ENCODE results near the gene ITGA11. TPM values are rescaled to one million over a fixed set of nuclear protein-coding genes. Genes with fewer than 3 reads are reported as not detected.

Gene ITGA11
- total RNA-seq, 1 donor from 2014 or later: not detected

- no peaks in the 10 kb centered on the region for H3K36me3 Mint-ChIP-seq (ENCODE audit: insufficient read depth)
- no peak overlapping the region for H3K27ac Mint-ChIP-seq
- no peak for DNase-seq (ENCODE audit: low spot score, unreplicated experiment)
- H3K4me1 Mint-ChIP-seq (ENCODE audit: low read depth): no peaks in the 10 kb centered on the region
- peaks cover 9% of the 10 kb centered on the region for H3K27me3 Mint-ChIP-seq
- no peak overlapping the region for H3K4me3 Mint-ChIP-seq (ENCODE audit: low read depth)
- H3K9me3 Mint-ChIP-seq (ENCODE audit: low read depth): no peaks in the 10 kb centered on the region
- TF ChIP-seq, protein P1, sequence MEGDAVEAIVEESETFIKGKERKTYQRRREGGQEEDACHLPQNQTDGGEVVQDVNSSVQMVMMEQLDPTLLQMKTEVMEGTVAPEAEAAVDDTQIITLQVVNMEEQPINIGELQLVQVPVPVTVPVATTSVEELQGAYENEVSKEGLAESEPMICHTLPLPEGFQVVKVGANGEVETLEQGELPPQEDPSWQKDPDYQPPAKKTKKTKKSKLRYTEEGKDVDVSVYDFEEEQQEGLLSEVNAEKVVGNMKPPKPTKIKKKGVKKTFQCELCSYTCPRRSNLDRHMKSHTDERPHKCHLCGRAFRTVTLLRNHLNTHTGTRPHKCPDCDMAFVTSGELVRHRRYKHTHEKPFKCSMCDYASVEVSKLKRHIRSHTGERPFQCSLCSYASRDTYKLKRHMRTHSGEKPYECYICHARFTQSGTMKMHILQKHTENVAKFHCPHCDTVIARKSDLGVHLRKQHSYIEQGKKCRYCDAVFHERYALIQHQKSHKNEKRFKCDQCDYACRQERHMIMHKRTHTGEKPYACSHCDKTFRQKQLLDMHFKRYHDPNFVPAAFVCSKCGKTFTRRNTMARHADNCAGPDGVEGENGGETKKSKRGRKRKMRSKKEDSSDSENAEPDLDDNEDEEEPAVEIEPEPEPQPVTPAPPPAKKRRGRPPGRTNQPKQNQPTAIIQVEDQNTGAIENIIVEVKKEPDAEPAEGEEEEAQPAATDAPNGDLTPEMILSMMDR (IDR thresholded peaks at IDR 0.05; ENCODE audit: unreplicated experiment): no peak
Observed at GRCh38 chr15:68348606-68349005, 83.4 kb downstream of the ITGA11 start.

DNA sequence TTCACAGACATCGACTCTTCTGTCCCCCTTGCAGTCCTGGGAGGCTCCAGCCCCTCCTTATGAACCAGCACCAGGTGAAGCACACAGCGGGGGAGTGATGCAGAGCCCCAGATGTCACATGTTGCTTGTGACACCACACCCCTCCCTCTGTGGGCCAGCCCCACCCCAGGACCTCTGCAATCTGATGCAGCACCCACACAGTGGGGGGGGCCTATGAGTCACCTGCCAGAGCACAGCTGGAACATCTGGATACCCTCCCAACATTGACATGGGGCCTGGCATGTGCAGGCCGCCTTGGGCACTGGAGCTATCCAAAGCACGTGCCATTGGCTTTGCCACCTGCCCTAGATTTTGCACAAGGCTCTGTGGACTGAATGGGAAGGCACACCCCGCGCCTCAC, 83.9 kb downstream of the ITGA11 start:
- Mint-ChIP-seq H3K36me3 (ENCODE audit: insufficient read depth) (no peaks in the 10 kb centered on the region), H3K27ac (no peak overlapping the region), H3K9me3 (ENCODE audit: low read depth) (no peaks in the 10 kb centered on the region), H3K27me3 (peaks cover 14% of the 10 kb centered on the region), H3K4me3 (ENCODE audit: low read depth) (no peak overlapping the region), H3K4me1 (ENCODE audit: low read depth) (no peaks in the 10 kb centered on the region)
- DNase-seq (ENCODE audit: low spot score, unreplicated experiment): no peak
- TF ChIP-seq, protein P1 (IDR thresholded peaks at IDR 0.05; ENCODE audit: unreplicated experiment): no peak

- Mint-ChIP-seq H3K36me3 (ENCODE audit: insufficient read depth) (no peaks in the 10 kb centered on the region), H3K4me1 (ENCODE audit: low read depth) (no peaks in the 10 kb centered on the region), H3K9me3 (ENCODE audit: low read depth) (no peaks in the 10 kb centered on the region), H3K4me3 (ENCODE audit: low read depth) (no peak overlapping the region), H3K27ac (no peak overlapping the region), H3K27me3 (peaks cover 17% of the 10 kb centered on the region)
- DNase-seq (ENCODE audit: low spot score, unreplicated experiment): no peak
- TF ChIP-seq, protein P1 (IDR thresholded peaks at IDR 0.05; ENCODE audit: unreplicated experiment): no peak
Observed at GRCh38 chr15:68347392-68347791, 84.6 kb downstream of the ITGA11 start.

DNA sequence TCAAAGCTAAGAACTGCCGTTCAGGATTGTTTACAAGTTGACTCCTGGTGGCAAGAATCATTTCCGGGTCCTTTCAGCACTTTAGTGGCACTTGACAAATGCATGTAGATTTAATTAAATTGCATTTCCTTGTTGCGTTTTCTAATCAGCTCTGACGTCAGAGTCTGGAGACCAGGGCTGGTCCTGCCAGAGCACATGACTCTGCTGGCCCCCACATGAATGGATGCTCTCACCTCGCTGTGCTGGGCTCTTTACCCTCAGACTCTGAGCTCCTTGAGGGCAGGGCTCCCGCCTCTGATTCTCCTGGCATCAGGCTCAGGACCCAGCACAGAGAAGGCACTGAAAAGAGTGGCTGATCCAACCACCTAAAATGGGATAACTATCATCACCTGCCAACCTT, 85.0 kb downstream of the ITGA11 start:
- no peaks in the 10 kb centered on the region for H3K36me3 Mint-ChIP-seq (ENCODE audit: insufficient read depth)
- H3K9me3 Mint-ChIP-seq (ENCODE audit: low read depth): no peaks in the 10 kb centered on the region
- no peak overlapping the region for H3K4me3 Mint-ChIP-seq (ENCODE audit: low read depth)
- DNase-seq (ENCODE audit: low spot score, unreplicated experiment): no peak
- TF ChIP-seq, protein P1 (IDR thresholded peaks at IDR 0.05; ENCODE audit: unreplicated experiment): no peak
- no peaks in the 10 kb centered on the region for H3K4me1 Mint-ChIP-seq (ENCODE audit: low read depth)
- no peak overlapping the region for H3K27ac Mint-ChIP-seq
- H3K27me3 Mint-ChIP-seq: peaks cover 17% of the 10 kb centered on the region

DNA sequence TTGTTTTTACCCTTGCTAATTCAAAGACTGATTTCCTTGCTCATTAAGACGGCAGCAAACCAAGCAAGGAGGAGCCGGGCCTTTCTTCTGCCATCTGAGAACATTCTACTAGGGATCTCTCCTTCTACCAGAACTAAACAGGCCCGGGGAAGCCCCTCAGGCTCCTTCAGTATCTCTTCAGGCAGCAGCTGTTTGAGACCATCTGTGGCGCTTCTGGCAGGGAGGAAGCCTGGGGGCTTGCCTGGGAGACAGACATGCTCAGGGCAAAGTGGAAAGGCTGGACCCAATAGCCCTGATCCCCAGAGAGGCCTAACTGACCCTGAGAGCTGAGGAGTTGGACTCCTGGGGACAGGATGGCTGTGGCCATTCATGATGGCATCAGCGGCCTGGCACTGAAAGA, 86.5 kb downstream of the ITGA11 start:
- H3K27ac Mint-ChIP-seq: no peak overlapping the region

More for the DNA sequence above, 86.5 kb downstream of the ITGA11 start:
- Mint-ChIP-seq H3K36me3 (ENCODE audit: insufficient read depth) (no peaks in the 10 kb centered on the region), H3K4me1 (ENCODE audit: low read depth) (peaks cover 2% of the 10 kb centered on the region), H3K4me3 (ENCODE audit: low read depth) (no peak overlapping the region), H3K27me3 (peaks cover 24% of the 10 kb centered on the region), H3K9me3 (ENCODE audit: low read depth) (no peaks in the 10 kb centered on the region)
- no peak for DNase-seq (ENCODE audit: low spot score, unreplicated experiment)
- TF ChIP-seq, protein P1 (IDR thresholded peaks at IDR 0.05; ENCODE audit: unreplicated experiment): no peak
